ENCODE measurements around the gene PIEZO2.

The PIEZO2 gene

GRCh38 chr18:10707294-10707693, 442.1 kb downstream of the PIEZO2 start:
- Histone ChIP-seq H4K20me1 (ENCODE audit: insufficient read depth, low read length, poor library complexity, severe bottlenecking) (no peaks in the 10 kb centered on the region), H3K9ac (ENCODE audit: low read depth, low read length, poor library complexity, severe bottlenecking) (no peak overlapping the region), H3K4me1 (ENCODE audit: insufficient read depth, low read length, poor library complexity, severe bottlenecking) (no peaks in the 10 kb centered on the region), H3K9me3 (ENCODE audit: insufficient read depth, low read depth, low read length) (no peaks in the 10 kb centered on the region), H3K36me3 (ENCODE audit: insufficient read depth, low read length) (no peaks in the 10 kb centered on the region), H3K79me2 (ENCODE audit: insufficient read depth, low read length) (no peaks in the 10 kb centered on the region), H3K27me3 (ENCODE audit: insufficient read depth, low read length, poor library complexity, severe bottlenecking) (no peaks in the 10 kb centered on the region), H3K4me2 (ENCODE audit: low read depth, low read length, poor library complexity, severe bottlenecking) (no peak overlapping the region), H2AFZ (ENCODE audit: low read length) (no peak overlapping the region), H3K4me3 (ENCODE audit: low read length, poor library complexity, severe bottlenecking) (no peak overlapping the region), H3F3A (ENCODE audit: low read depth) (no peaks in the 10 kb centered on the region), H3K9me2 (replicated peaks; ENCODE audit: low read depth, low read length) (no peaks in the 10 kb centered on the region)
- TF ChIP-seq CTCF (conservative IDR thresholded peaks at IDR 0.05; ENCODE audit: low read length) (no peak), EZH2phosphoT487 (IDR thresholded peaks at IDR 0.05; ENCODE audit: borderline replicate concordance) (no peak)

DNA sequence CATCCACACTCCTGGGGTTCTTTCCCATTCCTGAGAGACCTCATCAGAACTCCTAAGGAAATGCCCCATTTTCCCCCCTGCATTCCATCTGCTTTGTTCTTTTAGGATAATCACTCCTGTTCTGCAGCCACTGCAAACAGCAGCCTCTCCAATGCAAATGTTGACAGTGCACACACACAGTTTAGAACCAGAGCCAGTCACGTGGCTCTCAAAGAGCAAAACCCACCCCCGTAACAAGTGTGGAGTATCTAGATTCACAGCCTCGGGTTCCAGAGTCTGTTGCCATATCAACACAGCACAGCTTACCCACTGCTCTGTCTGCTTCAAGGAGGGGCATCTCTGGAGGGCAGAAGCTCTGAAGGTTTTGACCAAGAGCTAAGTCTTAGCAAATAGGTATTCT, 443.6 kb downstream of the PIEZO2 start:
- no peaks in the 10 kb centered on the region for H3F3A ChIP-seq (ENCODE audit: low read depth)
- H3K27me3 ChIP-seq (ENCODE audit: insufficient read depth, low read length, poor library complexity, severe bottlenecking), result no peaks in the 10 kb centered on the region
- no peak overlapping the region for H3K4me2 ChIP-seq (ENCODE audit: low read depth, low read length, poor library complexity, severe bottlenecking)
- TF ChIP-seq EZH2phosphoT487 (IDR thresholded peaks at IDR 0.05; ENCODE audit: borderline replicate concordance) (no peak), CTCF (conservative IDR thresholded peaks at IDR 0.05; ENCODE audit: low read length) (no peak)
- H2AFZ ChIP-seq (ENCODE audit: low read length), result no peak overlapping the region
- H3K4me3 ChIP-seq (ENCODE audit: low read length, poor library complexity, severe bottlenecking), result no peak overlapping the region
- H3K36me3 ChIP-seq (ENCODE audit: insufficient read depth, low read length), result no peaks in the 10 kb centered on the region
- no peak overlapping the region for H3K9ac ChIP-seq (ENCODE audit: low read depth, low read length, poor library complexity, severe bottlenecking)
- H3K9me3 ChIP-seq (ENCODE audit: insufficient read depth, low read depth, low read length), result no peaks in the 10 kb centered on the region
- no peaks in the 10 kb centered on the region for H3K9me2 ChIP-seq (replicated peaks; ENCODE audit: low read depth, low read length)
- no peaks in the 10 kb centered on the region for H3K4me1 ChIP-seq (ENCODE audit: insufficient read depth, low read length, poor library complexity, severe bottlenecking)
- H4K20me1 ChIP-seq (ENCODE audit: insufficient read depth, low read length, poor library complexity, severe bottlenecking), result no peaks in the 10 kb centered on the region
- H3K79me2 ChIP-seq (ENCODE audit: insufficient read depth, low read length), result no peaks in the 10 kb centered on the region

GRCh38 chr18:10705291-10705690, 444.1 kb downstream of the PIEZO2 start:
- no peaks in the 10 kb centered on the region for H3K9me2 ChIP-seq (replicated peaks; ENCODE audit: low read depth, low read length)
- H2AFZ ChIP-seq (ENCODE audit: low read length), result no peak overlapping the region
- no peaks in the 10 kb centered on the region for H3K27me3 ChIP-seq (ENCODE audit: insufficient read depth, low read length, poor library complexity, severe bottlenecking)
- no peak overlapping the region for H3K4me3 ChIP-seq (ENCODE audit: low read length, poor library complexity, severe bottlenecking)
- H3K79me2 ChIP-seq (ENCODE audit: insufficient read depth, low read length), result no peaks in the 10 kb centered on the region
- H3K9me3 ChIP-seq (ENCODE audit: insufficient read depth, low read depth, low read length), result no peaks in the 10 kb centered on the region
- no peak for TF ChIP-seq CTCF (conservative IDR thresholded peaks at IDR 0.05; ENCODE audit: low read length)
- TF ChIP-seq EZH2phosphoT487 (IDR thresholded peaks at IDR 0.05; ENCODE audit: borderline replicate concordance), result no peak
- H3K9ac ChIP-seq (ENCODE audit: low read depth, low read length, poor library complexity, severe bottlenecking), result no peak overlapping the region
- no peaks in the 10 kb centered on the region for H4K20me1 ChIP-seq (ENCODE audit: insufficient read depth, low read length, poor library complexity, severe bottlenecking)
- H3K36me3 ChIP-seq (ENCODE audit: insufficient read depth, low read length), result no peaks in the 10 kb centered on the region
- no peaks in the 10 kb centered on the region for H3K4me1 ChIP-seq (ENCODE audit: insufficient read depth, low read length, poor library complexity, severe bottlenecking)
- no peaks in the 10 kb centered on the region for H3F3A ChIP-seq (ENCODE audit: low read depth)
- H3K4me2 ChIP-seq (ENCODE audit: low read depth, low read length, poor library complexity, severe bottlenecking), result no peak overlapping the region
